A673 (cell line): Measurements from ENCODE around the gene NRN1. TPM values are rescaled to one million over a fixed set of nuclear protein-coding genes. Genes with fewer than 3 reads are reported as not detected.

Source experiments
- BruUV-seq: library from RNA; stranded (reverse); fragments of 400-500 nt; replicated peaks from 2 replicates; lab custom pipeline; 2021; lab: Mats Ljungman, UMichigan
- CTCF ChIA-PET: fragments of 300-600 bp; sonication (Branson Sonifier 250); formaldehyde crosslinking; loops from one replicate; lab custom pipeline; 2022; ENCODE audit warnings: antibody characterized with exemption; lab: Charles Lee
- POLR2A ChIA-PET: fragments of 300-600 bp; sonication (Branson Sonifier 250); formaldehyde crosslinking; loops from one replicate; lab custom pipeline; 2022; ENCODE audit warnings: antibody characterized with exemption; ENCODE audit not compliant: low non-redundant PET; lab: Charles Lee
- DNase-seq: peaks from one replicate; pipeline ENCODE4 v3.0.0-alpha.2; 2015; ENCODE audit warnings: low spot score
- H3K27ac ChIP-seq: fragments of 200-600 bp; sonication (generic); 2 replicates; pipeline ENCODE4 v1.5.1; 2016; ENCODE audit warnings: mixed run types, low read depth, mild to moderate bottlenecking, mixed read lengths, antibody characterized with exemption, low read length; ENCODE audit not compliant: poor library complexity, severe bottlenecking
- H3K27me3 ChIP-seq: fragments of 200-600 bp; sonication (generic); replicated peaks from 2 replicates; pipeline ENCODE4 v1.6.1; 2017; ENCODE audit warnings: mixed run types, low read depth, mild to moderate bottlenecking, mixed read lengths, antibody characterized with exemption, low read length; ENCODE audit not compliant: insufficient read depth, poor library complexity
- H3K36me3 ChIP-seq: fragments of 200-600 bp; sonication (generic); 2 replicates; pipeline ENCODE4 v1.6.1; 2016; ENCODE audit warnings: mixed run types, mild to moderate bottlenecking, mixed read lengths, antibody characterized with exemption, low read length; ENCODE audit not compliant: insufficient read depth, poor library complexity, severe bottlenecking
- H3K4me1 ChIP-seq: fragments of 200-600 bp; sonication (generic); 2 replicates; pipeline ENCODE4 v1.6.1; 2017; ENCODE audit warnings: mixed run types, mild to moderate bottlenecking, mixed read lengths, antibody characterized with exemption, low read length; ENCODE audit not compliant: insufficient read depth, poor library complexity, severe bottlenecking
- H3K4me3 ChIP-seq: fragments of 200-600 bp; sonication (generic); 2 replicates; pipeline ENCODE4 v1.5.1; 2016; ENCODE audit warnings: low read depth, mixed run types, mild to moderate bottlenecking, mixed read lengths, low read length; ENCODE audit not compliant: poor library complexity, severe bottlenecking
- H3K9me3 ChIP-seq: fragments of 200-600 bp; sonication (generic); 2 replicates; pipeline ENCODE4 v1.6.1; 2016; ENCODE audit warnings: mixed run types, low read depth, mild to moderate bottlenecking, mixed read lengths, antibody characterized with exemption, low read length; ENCODE audit not compliant: poor library complexity, severe bottlenecking
- CTCF ChIP-seq: fragments of 300-800, 200-600 bp; sonication (generic); conservative IDR thresholded peaks from 2 replicates; pipeline ENCODE4 v1.5.1; 2017; ENCODE audit warnings: low read depth, mild to moderate bottlenecking, antibody characterized with exemption, low read length, moderate library complexity, mixed read lengths
- EZH2 ChIP-seq: fragments of 200-600 bp; sonication (generic); IDR thresholded peaks from 2 replicates; pipeline ENCODE4 v1.6.1; 2017; ENCODE audit warnings: borderline replicate concordance, low read depth, mild to moderate bottlenecking, mixed read lengths, antibody characterized with exemption, low read length; ENCODE audit not compliant: poor library complexity, severe bottlenecking
- intact Hi-C: fragments of 100-400 bp; cut with micrococcal nuclease; formaldehyde crosslinking; loops from one replicate; pipeline ENCODE4 v1.10.0; 2022; ENCODE audit not compliant: unreplicated experiment
- total RNA-seq: library from RNA; stranded (reverse); gene quantifications from 2 replicates; pipeline ENCODE4 v1.2.3, GENCODE V29; 2021

Gene NRN1
- total RNA-seq, 1 experiment from 2014 or later, result 37.0 TPM

DNA sequence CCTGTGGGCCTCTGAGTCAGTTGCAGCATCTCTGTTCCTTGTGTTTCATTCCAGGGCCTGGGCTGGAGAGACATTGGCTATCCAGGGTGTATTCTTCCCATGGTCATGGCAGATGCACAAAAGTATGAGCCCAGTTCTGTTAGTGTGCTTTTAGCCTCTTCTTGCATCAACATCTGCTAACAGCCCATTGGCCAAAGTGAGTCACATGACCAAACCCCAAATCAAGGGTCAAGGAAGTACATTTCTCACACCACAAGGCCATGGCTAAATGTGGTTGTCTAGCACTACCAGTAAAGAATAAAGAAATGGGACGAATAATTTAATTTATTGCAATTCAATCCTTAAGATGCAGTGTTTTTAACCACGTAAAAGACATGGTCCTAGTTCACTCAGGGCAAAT lies 43.9 kb downstream of the NRN1 start:
- no peaks in the 10 kb centered on the region for H3K9me3 ChIP-seq
- no TSS peak for BruUV-seq
- no peaks in the 10 kb centered on the region for H3K36me3 ChIP-seq
- no peaks in the 10 kb centered on the region for H3K4me1 ChIP-seq
- no peak overlapping the region for H3K4me3 ChIP-seq
- no peak overlapping the region for H3K27ac ChIP-seq
- no peak for TF ChIP-seq CTCF
- TF ChIP-seq EZH2, result no peak
- ChIA-PET POLR2A (no interaction called here), CTCF (no interaction called here)
- intact Hi-C loops, result no loop called here
- H3K27me3 ChIP-seq, result no peaks in the 10 kb centered on the region
- no peak for DNase-seq

- no peak overlapping the region for H3K4me3 ChIP-seq
- intact Hi-C loops, result no loop called here
- no peaks in the 10 kb centered on the region for H3K4me1 ChIP-seq
- H3K27me3 ChIP-seq, result no peaks in the 10 kb centered on the region
- no peaks in the 10 kb centered on the region for H3K36me3 ChIP-seq
- ChIA-PET CTCF (no interaction called here), POLR2A (no interaction called here)
- TF ChIP-seq CTCF (no peak), EZH2 (no peak)
- BruUV-seq, result no TSS peak
- no peaks in the 10 kb centered on the region for H3K9me3 ChIP-seq
- H3K27ac ChIP-seq, result no peak overlapping the region
- DNase-seq, result no peak
These were observed 44.9 kb downstream of the NRN1 start for GRCh38 chr6:5961836-5962235.

- POLR2A ChIA-PET, result no interaction called here
- Histone ChIP-seq H3K27ac (no peak overlapping the region), H3K36me3 (no peaks in the 10 kb centered on the region), H3K27me3 (no peaks in the 10 kb centered on the region), H3K4me3 (no peak overlapping the region), H3K9me3 (no peaks in the 10 kb centered on the region), H3K4me1 (no peaks in the 10 kb centered on the region)
- intact Hi-C loops, result no loop called here
- no peak for DNase-seq
- TF ChIP-seq CTCF, result no peak
- no peak for TF ChIP-seq EZH2
- no TSS peak for BruUV-seq
- CTCF ChIA-PET, result no interaction called here
These were observed 46.3 kb downstream of the NRN1 start for GRCh38 chr6:5960456-5960855.
